HG03196 (cell line): ENCODE measurements around the gene GAGE2A.
"Not testable (repeated sequence)": the region's sequence is repeated elsewhere in the genome, so short reads cannot be mapped to it uniquely, and the experiment has no call there.

Source experiments
- ATAC-seq: cut with Tn5 transposase; IDR thresholded peaks from one replicate; pipeline ENCODE4 v1.9.1; 2021; ENCODE audit not compliant: unreplicated experiment

GAGE2A gene, protein sequence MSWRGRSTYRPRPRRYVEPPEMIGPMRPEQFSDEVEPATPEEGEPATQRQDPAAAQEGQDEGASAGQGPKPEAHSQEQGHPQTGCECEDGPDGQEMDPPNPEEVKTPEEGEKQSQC

DNA sequence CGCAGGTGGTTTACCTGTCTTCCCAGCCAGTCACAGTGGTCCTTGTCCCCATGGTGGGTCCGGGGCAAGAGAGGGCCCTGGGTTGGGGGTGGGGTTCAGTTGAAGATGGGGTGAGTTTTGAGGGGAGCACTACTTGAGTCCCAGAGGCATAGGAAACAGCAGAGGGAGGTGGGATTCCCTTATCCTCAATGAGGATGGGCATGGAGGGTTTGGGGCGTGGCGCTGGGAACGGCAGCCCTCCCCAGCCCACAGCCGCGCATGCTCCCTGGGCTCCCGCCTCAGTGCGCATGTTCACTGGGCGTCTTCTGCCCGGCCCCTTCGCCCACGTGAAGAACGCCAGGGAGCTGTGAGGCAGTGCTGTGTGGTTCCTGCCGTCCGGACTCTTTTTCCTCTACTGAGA, at the start of gene GAGE2A:
TSS of gene GAGE2A (plus strand) at position 301 of the 400 bp plus-strand sequence. CDS start 1,155 bp downstream, outside the sequence.
- ATAC-seq, result not testable (repeated sequence)

DNA sequence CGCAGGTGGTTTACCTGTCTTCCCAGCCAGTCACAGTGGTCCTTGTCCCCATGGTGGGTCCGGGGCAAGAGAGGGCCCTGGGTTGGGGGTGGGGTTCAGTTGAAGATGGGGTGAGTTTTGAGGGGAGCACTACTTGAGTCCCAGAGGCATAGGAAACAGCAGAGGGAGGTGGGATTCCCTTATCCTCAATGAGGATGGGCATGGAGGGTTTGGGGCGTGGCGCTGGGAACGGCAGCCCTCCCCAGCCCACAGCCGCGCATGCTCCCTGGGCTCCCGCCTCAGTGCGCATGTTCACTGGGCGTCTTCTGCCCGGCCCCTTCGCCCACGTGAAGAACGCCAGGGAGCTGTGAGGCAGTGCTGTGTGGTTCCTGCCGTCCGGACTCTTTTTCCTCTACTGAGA, 47.9 kb upstream of the GAGE2A start, which contains the start of gene GAGE12D:
TSS of gene GAGE12D (plus strand) at position 301 of the 400 bp plus-strand sequence. CDS start 1,155 bp downstream, outside the sequence.
- ATAC-seq, result not testable (repeated sequence)

DNA sequence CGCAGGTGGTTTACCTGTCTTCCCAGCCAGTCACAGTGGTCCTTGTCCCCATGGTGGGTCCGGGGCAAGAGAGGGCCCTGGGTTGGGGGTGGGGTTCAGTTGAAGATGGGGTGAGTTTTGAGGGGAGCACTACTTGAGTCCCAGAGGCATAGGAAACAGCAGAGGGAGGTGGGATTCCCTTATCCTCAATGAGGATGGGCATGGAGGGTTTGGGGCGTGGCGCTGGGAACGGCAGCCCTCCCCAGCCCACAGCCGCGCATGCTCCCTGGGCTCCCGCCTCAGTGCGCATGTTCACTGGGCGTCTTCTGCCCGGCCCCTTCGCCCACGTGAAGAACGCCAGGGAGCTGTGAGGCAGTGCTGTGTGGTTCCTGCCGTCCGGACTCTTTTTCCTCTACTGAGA, 38.3 kb upstream of the GAGE2A start, which contains the start of gene GAGE12E:
TSS of gene GAGE12E (plus strand) at position 301 of the 400 bp plus-strand sequence. CDS start 1,155 bp downstream, outside the sequence.
- ATAC-seq, result not testable (repeated sequence)

DNA sequence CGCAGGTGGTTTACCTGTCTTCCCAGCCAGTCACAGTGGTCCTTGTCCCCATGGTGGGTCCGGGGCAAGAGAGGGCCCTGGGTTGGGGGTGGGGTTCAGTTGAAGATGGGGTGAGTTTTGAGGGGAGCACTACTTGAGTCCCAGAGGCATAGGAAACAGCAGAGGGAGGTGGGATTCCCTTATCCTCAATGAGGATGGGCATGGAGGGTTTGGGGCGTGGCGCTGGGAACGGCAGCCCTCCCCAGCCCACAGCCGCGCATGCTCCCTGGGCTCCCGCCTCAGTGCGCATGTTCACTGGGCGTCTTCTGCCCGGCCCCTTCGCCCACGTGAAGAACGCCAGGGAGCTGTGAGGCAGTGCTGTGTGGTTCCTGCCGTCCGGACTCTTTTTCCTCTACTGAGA, 28.8 kb upstream of the GAGE2A start, which contains the start of gene GAGE12F:
TSS of gene GAGE12F (plus strand) at position 301 of the 400 bp plus-strand sequence. CDS start 1,155 bp downstream, outside the sequence.
- ATAC-seq, result not testable (repeated sequence)

DNA sequence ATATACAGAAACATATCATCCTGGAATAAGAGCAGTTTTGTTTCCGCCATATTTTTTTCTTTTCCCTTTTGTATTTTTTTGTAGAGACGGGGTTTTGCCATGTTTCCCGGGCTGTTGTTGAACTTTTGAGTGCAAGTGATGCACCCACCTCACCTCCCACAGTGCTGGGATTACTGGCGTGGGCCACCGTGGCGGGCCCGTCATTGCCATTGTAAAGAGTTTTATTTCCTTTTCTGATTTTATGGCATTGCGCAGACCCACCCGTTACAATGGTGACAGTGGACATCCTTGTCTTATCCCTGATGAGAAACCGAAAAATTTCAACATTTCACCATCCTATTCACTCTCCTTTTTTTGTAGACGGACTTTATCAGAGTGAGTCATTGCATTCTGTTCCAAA, 20.6 kb upstream of the GAGE2A start:
- ATAC-seq, result not testable (repeated sequence)

DNA sequence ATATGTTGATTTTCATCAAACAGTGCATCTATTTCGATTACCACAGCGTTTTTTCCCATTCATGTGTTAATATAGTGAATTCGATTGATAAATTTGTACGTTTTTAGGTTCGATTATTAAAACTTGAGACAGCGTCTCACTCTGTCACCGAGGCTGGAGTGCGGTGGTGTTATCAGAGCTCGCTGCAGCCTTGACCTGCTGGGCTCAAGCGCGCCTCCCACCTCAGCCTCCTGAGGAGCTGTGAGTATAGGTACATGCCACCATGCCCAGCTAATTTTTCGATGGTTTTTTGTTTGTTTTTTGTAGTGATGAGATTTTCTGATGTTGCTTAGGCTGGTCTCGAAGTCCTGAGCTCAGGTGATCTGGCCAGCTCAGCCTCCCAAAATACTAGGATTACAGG, 20.1 kb upstream of the GAGE2A start:
- ATAC-seq, result not testable (repeated sequence)

DNA sequence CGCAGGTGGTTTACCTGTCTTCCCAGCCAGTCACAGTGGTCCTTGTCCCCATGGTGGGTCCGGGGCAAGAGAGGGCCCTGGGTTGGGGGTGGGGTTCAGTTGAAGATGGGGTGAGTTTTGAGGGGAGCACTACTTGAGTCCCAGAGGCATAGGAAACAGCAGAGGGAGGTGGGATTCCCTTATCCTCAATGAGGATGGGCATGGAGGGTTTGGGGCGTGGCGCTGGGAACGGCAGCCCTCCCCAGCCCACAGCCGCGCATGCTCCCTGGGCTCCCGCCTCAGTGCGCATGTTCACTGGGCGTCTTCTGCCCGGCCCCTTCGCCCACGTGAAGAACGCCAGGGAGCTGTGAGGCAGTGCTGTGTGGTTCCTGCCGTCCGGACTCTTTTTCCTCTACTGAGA, 19.2 kb upstream of the GAGE2A start, which contains the start of gene GAGE12G:
TSS of gene GAGE12G (plus strand) at position 301 of the 400 bp plus-strand sequence. CDS start 1,155 bp downstream, outside the sequence.
- not testable (repeated sequence) for ATAC-seq

DNA sequence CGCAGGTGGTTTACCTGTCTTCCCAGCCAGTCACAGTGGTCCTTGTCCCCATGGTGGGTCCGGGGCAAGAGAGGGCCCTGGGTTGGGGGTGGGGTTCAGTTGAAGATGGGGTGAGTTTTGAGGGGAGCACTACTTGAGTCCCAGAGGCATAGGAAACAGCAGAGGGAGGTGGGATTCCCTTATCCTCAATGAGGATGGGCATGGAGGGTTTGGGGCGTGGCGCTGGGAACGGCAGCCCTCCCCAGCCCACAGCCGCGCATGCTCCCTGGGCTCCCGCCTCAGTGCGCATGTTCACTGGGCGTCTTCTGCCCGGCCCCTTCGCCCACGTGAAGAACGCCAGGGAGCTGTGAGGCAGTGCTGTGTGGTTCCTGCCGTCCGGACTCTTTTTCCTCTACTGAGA, 9.6 kb upstream of the GAGE2A start, which contains the start of gene GAGE12H:
TSS of gene GAGE12H (plus strand) at position 301 of the 400 bp plus-strand sequence. CDS start 1,155 bp downstream, outside the sequence.
- ATAC-seq, result not testable (repeated sequence)

DNA sequence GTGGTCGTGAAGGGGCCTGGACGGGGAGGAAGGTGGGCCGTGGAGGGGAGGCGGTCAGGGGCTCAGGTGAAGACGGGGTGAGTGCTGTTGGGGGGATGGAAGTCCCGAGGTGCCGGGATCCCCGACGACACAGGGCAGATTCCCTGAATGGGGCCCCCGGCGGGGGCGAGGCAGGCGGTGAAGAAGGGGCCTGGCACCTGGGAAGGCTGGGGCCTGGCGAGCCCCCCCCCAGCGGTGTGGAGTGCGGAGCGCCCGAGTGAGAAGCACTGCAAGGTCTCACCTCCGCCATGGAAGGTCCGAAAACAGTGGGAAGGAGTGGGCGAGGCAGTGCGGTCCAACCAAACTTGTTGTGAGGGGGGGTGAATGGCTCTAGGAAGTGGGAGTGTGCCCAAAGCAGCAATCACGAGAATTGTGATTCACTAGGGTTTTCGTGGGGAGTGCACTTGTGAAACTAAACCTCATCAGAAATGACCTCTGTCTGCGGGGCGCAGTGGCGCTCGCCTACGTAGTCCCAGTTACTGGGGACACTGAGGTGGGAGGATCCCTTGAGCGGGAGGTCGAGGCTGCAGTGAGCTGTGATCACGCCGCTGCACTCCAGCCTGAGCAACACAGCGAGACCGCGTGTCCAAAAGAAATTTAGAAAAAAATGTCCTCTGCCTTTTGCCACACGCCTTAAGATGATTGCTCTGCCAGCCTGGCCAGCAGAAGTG, 628 bp downstream of the GAGE2A start:
- ATAC-seq, result not testable (repeated sequence)

DNA sequence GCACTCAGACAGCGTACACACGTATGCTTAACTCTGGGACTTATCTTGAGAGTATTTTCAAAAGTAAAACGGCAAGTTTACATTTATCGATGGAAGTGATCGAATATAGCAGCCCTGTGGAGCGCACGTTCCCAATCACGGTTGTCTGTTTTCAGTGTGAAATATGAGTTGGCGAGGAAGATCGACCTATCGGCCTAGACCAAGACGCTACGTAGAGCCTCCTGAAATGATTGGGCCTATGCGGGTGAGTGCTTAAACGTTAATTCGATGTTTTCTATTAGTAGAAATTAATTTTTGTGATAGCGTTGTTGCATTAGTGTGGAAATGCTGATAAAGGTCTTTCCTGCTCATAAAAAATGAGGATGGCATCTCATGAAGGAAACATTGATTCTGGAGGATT, 1.2 kb downstream of the GAGE2A start:
- not testable (repeated sequence) for ATAC-seq

DNA sequence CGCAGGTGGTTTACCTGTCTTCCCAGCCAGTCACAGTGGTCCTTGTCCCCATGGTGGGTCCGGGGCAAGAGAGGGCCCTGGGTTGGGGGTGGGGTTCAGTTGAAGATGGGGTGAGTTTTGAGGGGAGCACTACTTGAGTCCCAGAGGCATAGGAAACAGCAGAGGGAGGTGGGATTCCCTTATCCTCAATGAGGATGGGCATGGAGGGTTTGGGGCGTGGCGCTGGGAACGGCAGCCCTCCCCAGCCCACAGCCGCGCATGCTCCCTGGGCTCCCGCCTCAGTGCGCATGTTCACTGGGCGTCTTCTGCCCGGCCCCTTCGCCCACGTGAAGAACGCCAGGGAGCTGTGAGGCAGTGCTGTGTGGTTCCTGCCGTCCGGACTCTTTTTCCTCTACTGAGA, 9.4 kb downstream of the GAGE2A start, which contains the start of gene GAGE1:
TSS of gene GAGE1 (plus strand) at position 301 of the 400 bp plus-strand sequence. CDS start 1,155 bp downstream, outside the sequence.
- ATAC-seq, result not testable (repeated sequence)

DNA sequence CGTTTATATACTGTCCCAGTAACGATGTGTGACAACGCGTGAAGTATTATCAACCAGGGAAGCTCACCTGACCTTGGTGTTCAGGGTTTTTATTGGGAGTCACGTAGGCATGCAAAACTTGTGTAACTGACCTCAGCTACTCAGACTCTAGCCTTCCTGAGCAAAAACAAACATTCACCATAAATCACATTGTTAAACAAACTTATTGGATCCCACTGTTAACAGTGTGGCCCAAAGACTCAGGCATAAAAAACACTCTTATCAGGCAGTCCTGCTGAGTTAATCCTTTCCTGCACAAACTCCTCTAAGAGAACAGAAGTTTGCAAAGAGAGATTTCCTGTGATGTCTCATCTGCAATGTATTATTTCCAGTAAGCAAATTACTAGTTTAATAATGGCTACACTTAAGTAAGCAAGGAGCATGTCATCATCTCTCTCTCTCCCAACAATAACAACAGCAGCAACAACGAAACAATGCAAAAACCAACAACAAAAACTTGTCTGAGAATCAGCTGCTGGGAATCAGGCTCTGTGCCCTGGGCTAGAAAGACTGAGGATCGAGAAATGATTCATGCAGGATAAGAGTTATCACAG, 21.5 kb downstream of the GAGE2A start:
- ATAC-seq, result no peak

DNA sequence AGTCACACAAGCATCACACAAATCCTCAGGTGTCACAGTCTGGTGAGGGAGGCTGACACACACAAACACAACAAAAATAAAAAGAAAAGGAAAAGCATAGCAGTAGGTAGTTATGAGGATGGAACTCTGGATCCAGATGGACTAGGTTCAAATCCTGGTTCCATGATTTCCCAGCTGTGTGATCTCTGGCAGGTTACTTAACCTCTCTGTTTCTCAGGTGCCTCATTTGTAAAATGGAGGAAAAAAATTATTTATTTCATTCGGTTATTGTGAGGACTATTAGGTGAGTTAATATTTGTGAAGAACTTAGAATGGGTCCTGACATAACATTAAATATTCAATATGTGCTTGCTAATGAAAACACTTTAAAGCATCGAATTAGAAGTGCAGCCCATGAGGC, 29.3 kb downstream of the GAGE2A start:
- ATAC-seq, result no peak

DNA sequence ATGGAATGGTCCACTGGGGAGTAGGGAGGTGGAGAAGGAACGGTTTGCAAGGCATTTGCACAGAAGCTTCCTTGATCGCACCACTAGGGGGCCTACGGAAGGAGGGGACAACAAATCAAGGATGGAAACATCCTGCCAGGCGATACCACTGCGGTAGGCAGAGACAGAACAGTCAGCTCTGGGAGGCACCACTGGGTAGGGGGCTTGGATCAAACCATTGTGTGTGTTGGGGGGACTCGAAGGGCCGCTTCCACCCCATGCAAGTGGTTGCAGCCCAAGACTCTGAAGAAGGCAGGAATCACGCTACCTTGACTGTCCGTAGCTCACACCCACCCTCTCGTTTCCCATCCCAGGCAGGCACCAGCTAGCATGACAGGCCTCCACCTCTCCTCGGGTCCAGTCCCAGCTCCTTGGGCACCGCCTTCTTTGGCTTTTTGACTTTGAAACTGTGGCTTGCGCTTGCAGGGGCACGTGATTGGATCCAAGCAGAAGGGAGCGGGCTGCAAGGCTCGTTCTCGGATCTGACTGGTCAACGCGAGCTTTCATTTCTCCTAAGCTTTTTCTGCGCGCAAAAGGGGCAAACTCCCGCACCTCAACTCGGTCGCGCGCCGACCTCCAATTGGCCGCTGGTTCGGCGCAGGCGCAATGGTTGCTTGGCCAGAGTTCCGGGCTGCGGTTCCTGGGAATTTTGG, 37.9 kb downstream of the GAGE2A start:
- ATAC-seq, result no peak

DNA sequence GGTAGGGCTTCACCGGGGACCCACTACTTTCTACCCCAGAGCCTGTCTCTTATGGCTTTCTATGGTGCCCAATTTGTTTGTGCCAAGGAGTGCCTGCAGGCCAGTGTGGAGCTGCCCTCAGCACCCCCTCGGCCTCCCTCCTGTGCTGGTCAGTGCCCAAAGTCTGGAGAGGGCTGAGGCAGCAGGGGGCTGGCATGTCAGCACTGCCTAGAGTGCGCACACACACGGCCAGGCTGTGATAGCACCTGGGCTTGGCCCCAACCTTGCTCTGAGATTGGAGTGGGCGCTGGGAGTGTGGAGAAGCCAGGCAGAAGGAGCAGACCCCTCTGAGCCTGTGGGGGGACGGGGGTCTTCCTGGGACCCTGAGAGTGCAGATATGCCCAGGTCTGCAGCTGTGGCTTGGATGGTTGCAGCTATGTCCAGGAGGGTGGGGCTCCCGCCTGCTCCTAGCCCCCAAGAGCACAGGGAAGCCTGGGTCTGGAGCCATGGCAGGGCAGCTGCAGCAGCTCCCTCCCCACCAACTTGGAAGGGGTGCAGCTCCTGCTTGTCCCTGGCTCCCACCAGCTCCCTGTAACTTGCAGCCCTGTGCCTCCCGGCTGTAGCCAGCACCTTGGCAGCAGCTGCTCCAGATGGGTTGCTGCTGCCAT, 55.8 kb downstream of the GAGE2A start:
- ATAC-seq, result no peak
